ENCODE measurements around the gene ACAA1.

ACAA1 gene

DNA sequence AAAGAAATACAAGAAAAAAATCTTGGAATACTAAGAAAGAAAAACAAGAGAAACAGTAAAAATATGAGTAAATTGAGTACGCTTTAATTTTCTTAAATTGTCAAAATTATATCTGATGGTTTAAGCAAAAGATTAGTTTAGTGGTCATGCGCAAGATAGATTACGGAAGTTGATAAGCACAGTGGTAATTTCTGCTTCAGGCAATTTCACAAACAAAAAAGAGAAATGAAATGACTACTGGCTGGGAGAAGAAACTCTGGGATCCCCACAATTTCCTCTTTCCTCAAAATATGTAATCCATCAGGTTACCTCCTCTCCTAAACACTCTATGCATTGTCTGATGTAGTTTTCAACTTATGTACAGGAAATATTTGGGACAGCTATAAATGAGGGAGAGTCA lies 10.5 kb upstream of the ACAA1 start:
- TF ChIP-seq, protein P1, sequence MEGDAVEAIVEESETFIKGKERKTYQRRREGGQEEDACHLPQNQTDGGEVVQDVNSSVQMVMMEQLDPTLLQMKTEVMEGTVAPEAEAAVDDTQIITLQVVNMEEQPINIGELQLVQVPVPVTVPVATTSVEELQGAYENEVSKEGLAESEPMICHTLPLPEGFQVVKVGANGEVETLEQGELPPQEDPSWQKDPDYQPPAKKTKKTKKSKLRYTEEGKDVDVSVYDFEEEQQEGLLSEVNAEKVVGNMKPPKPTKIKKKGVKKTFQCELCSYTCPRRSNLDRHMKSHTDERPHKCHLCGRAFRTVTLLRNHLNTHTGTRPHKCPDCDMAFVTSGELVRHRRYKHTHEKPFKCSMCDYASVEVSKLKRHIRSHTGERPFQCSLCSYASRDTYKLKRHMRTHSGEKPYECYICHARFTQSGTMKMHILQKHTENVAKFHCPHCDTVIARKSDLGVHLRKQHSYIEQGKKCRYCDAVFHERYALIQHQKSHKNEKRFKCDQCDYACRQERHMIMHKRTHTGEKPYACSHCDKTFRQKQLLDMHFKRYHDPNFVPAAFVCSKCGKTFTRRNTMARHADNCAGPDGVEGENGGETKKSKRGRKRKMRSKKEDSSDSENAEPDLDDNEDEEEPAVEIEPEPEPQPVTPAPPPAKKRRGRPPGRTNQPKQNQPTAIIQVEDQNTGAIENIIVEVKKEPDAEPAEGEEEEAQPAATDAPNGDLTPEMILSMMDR (IDR thresholded peaks at IDR 0.05; ENCODE audit: low read depth, low read length): no peak
- H3K4me3 ChIP-seq (ENCODE audit: low read depth, low read length): no peak overlapping the region

DNA sequence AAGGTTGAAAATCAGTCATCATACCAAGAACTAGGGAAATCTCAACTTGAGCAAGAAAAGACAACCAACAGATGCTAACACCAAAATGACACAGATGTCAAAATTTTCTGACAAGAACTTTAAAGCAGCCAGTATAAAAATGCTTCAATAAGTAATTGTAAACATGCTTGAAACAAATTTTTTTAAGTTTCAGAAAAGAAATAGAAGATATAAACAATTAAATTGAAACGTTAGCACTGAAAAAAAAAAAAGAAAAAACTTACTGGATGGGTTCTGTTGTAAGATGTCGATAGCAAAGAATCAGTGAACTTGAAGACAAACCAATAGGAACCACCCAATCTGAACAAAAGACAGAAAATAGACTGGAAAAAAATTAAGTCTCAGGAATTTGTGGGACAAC lies 9.6 kb upstream of the ACAA1 start:
- TF ChIP-seq, protein P1 (IDR thresholded peaks at IDR 0.05; ENCODE audit: low read depth, low read length): no peak
- no peak overlapping the region for H3K4me3 ChIP-seq (ENCODE audit: low read depth, low read length)

DNA sequence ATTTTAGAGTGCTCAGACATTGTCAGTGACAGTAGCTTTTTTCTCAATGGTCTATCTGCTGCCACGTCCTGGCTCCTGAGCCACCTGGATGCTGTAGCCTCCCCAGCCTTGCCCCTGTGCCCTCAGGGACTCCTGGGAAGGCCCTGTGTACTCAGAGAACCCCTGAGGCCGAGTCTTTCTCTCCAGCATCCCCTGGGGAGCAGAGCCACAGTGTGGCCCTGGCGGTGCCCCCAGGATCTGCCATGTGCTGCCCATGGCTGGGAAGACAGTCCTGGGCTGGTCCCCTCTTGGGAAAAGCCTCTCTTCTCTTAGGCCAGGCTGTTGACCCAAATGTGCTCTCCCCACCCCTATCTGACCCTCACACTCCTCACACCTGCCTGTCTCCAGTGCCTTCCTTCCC lies 6.6 kb upstream of the ACAA1 start:
- H3K4me3 ChIP-seq (ENCODE audit: low read depth, low read length): no peak overlapping the region

DNA sequence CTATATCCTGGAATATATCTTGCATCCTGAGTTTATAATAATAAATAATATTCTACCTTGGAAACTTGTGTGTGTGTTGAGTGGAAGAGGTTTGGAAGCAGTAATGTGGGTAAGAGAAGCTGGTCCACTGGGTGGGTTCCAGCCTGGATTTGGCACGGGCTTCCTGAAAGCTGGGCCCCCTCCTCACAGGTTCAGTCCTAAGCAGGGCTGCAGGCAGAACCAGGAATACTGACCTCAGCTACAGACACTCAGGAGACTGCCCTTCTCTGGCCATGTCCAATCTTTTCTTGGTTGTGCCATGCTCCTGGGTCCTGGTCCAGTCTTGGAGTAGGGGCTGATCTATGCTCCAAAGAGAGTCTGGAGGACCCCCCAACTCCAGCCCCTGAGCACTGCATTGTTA lies 6.0 kb upstream of the ACAA1 start:
- H3K4me3 ChIP-seq (ENCODE audit: low read depth, low read length): no peak overlapping the region
- TF ChIP-seq, protein P1 (IDR thresholded peaks at IDR 0.05; ENCODE audit: low read depth, low read length): no peak

More for the DNA sequence above, 6.6 kb upstream of the ACAA1 start:
- TF ChIP-seq, protein P1 (IDR thresholded peaks at IDR 0.05; ENCODE audit: low read depth, low read length): no peak

DNA sequence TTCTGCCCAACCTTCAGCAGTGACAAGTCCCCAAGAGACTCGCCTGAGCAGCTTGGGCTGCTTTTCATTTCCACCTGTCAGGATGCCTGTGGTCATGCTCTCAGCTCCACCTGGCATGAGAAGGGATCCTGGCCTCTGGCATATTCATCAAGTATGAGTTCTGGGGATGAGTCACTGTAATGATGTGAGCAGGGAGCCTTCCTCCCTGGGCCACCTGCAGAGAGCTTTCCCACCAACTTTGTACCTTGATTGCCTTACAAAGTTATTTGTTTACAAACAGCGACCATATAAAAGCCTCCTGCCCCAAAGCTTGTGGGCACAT lies 5.0 kb upstream of the ACAA1 start:
- TF ChIP-seq, protein P1 (IDR thresholded peaks at IDR 0.05; ENCODE audit: low read depth, low read length): no peak
- no peak overlapping the region for H3K4me3 ChIP-seq (ENCODE audit: low read depth, low read length)

DNA sequence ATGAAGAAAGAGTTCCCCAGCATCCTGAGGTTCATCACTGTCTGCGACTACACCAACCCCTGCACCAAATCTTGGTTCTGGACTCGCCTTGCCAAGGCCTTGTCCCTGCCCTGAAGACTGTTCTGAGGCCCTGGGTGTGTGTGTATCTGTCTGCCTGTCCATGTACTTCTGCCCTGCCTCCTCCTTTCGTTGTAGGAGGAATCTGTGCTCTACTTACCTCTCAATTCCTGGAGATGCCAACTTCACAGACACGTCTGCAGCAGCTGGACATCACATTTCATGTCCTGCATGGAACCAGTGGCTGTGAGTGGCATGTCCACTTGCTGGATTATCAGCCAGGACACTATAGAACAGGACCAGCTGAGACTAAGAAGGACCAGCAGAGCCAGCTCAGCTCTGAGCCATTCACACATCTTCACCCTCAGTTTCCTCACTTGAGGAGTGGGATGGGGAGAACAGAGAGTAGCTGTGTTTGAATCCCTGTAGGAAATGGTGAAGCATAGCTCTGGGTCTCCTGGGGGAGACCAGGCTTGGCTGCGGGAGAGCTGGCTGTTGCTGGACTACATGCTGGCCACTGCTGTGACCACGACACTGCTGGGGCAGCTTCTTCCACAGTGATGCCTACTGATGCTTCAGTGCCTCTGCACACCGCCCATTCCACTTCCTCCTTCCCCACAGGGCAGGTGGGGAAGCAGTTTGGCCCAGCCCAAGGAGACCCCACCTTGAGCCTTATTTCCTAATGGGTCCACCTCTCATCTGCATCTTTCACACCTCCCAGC lies 4.4 kb upstream of the ACAA1 start:
- TF ChIP-seq, protein P1 (IDR thresholded peaks at IDR 0.05; ENCODE audit: low read depth, low read length): no peak
- H3K4me3 ChIP-seq (ENCODE audit: low read depth, low read length): no peak overlapping the region

DNA sequence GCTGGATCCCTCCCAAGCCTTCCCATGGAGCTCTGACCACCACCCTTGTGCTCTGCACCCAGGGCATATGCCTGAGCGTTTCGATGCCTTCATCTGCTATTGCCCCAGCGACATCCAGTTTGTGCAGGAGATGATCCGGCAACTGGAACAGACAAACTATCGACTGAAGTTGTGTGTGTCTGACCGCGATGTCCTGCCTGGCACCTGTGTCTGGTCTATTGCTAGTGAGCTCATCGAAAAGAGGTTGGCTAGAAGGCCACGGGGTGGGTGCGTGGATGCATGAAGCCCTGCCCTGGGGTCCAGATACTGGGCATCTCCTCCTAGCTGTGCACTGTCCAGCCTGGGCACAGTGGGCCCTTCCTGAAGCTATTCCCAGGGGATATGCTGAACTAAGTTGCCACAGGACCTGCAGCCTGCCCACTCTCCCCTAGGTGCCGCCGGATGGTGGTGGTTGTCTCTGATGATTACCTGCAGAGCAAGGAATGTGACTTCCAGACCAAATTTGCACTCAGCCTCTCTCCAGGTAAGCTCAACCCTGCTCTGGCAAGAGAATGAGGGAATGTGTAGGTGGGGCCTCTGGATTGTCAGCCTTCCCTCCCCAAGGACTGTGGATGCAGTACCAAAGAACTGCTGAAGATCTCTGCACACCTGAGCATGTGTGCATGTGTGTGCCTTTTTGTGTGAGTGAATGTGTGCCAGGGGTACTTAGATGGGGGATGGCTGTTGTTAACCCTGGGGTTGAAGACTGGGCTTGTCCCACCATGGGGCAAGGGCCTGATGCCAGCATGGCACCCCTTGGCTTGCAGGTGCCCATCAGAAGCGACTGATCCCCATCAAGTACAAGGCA lies 3.6 kb upstream of the ACAA1 start:
- no peak overlapping the region for H3K4me3 ChIP-seq (ENCODE audit: low read depth, low read length)
- TF ChIP-seq, protein P1 (IDR thresholded peaks at IDR 0.05; ENCODE audit: low read depth, low read length): no peak

Measured in WI38 (cell line).